Tibial nerve (tissue), 3 donors: ENCODE results near the gene GNB3.
"Not testable (repeated sequence)": the region's sequence is repeated elsewhere in the genome, so short reads cannot be mapped to it uniquely, and the experiment has no call there.

ENCODE experiments used
- CTCF ChIP-seq, 5 experiments: fragments of 200-600 bp in 3 of 5; fragments of 450-650 bp in 2 of 5; sonication (generic) in 3 of 5; IDR thresholded peaks; one replicate each; pipeline ENCODE4 v1.5.1; 2016 to 2019; ENCODE audit warnings: antibody characterized with exemption in 5 of 5, mild to moderate bottlenecking in 3 of 5, moderate library complexity in 2 of 5
- POLR2A ChIP-seq, 2 donors: fragments of 450-650 bp; IDR thresholded peaks; one replicate each; pipeline ENCODE4 v1.6.1; 2017; ENCODE audit warnings: antibody characterized with exemption in 2 of 2, mild to moderate bottlenecking in 2 of 2, moderate library complexity in 2 of 2

GRCh38 chr12:6874015-6874368 is 33.3 kb downstream of the GNB3 start:
- not testable (repeated sequence) for TF ChIP-seq CTCF, POLR2A (IDR thresholded peaks at IDR 0.05)
